ENCODE data around the gene MUSK.
"Not testable (repeated sequence)": the region's sequence is repeated elsewhere in the genome, so short reads cannot be mapped to it uniquely, and the experiment has no call there.

Gene MUSK

GRCh38 chr9:110825950-110826349 lies 157.4 kb downstream of the MUSK start:
- Histone ChIP-seq H3K36me3 (ENCODE audit: insufficient read depth, low read length) (no peaks in the 10 kb centered on the region), H3F3A (ENCODE audit: insufficient read depth, low read length) (no peaks in the 10 kb centered on the region), H2AFZ (ENCODE audit: low read length) (no peak overlapping the region), H3K79me2 (ENCODE audit: insufficient read depth, low read length) (no peaks in the 10 kb centered on the region), H3K27ac (ENCODE audit: low read depth, low read length, poor library complexity, severe bottlenecking) (no peak overlapping the region), H3K4me1 (ENCODE audit: insufficient read depth, low read length, severe bottlenecking) (no peaks in the 10 kb centered on the region), H3K4me2 (ENCODE audit: low read length) (no peak overlapping the region), H3K9me3 (ENCODE audit: low read length) (no peaks in the 10 kb centered on the region), H3K4me3 (ENCODE audit: low read depth, low read length, poor library complexity, severe bottlenecking) (no peak overlapping the region), H4K20me1 (ENCODE audit: insufficient read depth, low read length) (no peaks in the 10 kb centered on the region), H3K9me2 (ENCODE audit: low read depth, low read length) (no peaks in the 10 kb centered on the region), H3K27me3 (ENCODE audit: insufficient read depth, low read length) (no peaks in the 10 kb centered on the region), H3K9ac (ENCODE audit: low read length) (no peak overlapping the region)
- TF ChIP-seq CTCF (IDR thresholded peaks at IDR 0.05; ENCODE audit: low read length) (no peak), EZH2 (IDR thresholded peaks at IDR 0.05; ENCODE audit: borderline replicate concordance, low read length) (no peak)

- not testable (repeated sequence) for H3K9me3 ChIP-seq (ENCODE audit: low read length); H2AFZ ChIP-seq (ENCODE audit: low read length); H3K9ac ChIP-seq (ENCODE audit: low read length); H3K4me1 ChIP-seq (ENCODE audit: insufficient read depth, low read length, severe bottlenecking); H3K4me2 ChIP-seq (ENCODE audit: low read length); H3K9me2 ChIP-seq (ENCODE audit: low read depth, low read length); H3K27me3 ChIP-seq (ENCODE audit: insufficient read depth, low read length); H4K20me1 ChIP-seq (ENCODE audit: insufficient read depth, low read length); H3F3A ChIP-seq (ENCODE audit: insufficient read depth, low read length); H3K79me2 ChIP-seq (ENCODE audit: insufficient read depth, low read length); H3K4me3 ChIP-seq (ENCODE audit: low read depth, low read length, poor library complexity, severe bottlenecking); H3K27ac ChIP-seq (ENCODE audit: low read depth, low read length, poor library complexity, severe bottlenecking); H3K36me3 ChIP-seq (ENCODE audit: insufficient read depth, low read length)
Measured at GRCh38 chr9:110826400-110826799, 157.8 kb downstream of the MUSK start.

GRCh38 chr9:110828264-110828663 lies 159.7 kb downstream of the MUSK start:
- Histone ChIP-seq H4K20me1 (ENCODE audit: insufficient read depth, low read length) (no peaks in the 10 kb centered on the region), H3K27me3 (ENCODE audit: insufficient read depth, low read length) (no peaks in the 10 kb centered on the region), H3K9me3 (ENCODE audit: low read length) (no peaks in the 10 kb centered on the region), H3F3A (ENCODE audit: insufficient read depth, low read length) (no peaks in the 10 kb centered on the region), H3K9me2 (ENCODE audit: low read depth, low read length) (no peaks in the 10 kb centered on the region), H3K79me2 (ENCODE audit: insufficient read depth, low read length) (no peaks in the 10 kb centered on the region), H3K27ac (ENCODE audit: low read depth, low read length, poor library complexity, severe bottlenecking) (no peak overlapping the region), H3K4me1 (ENCODE audit: insufficient read depth, low read length, severe bottlenecking) (no peaks in the 10 kb centered on the region), H3K36me3 (ENCODE audit: insufficient read depth, low read length) (no peaks in the 10 kb centered on the region), H3K4me3 (ENCODE audit: low read depth, low read length, poor library complexity, severe bottlenecking) (no peak overlapping the region), H2AFZ (ENCODE audit: low read length) (no peak overlapping the region), H3K9ac (ENCODE audit: low read length) (no peak overlapping the region), H3K4me2 (ENCODE audit: low read length) (no peak overlapping the region)
- TF ChIP-seq EZH2 (IDR thresholded peaks at IDR 0.05; ENCODE audit: borderline replicate concordance, low read length) = no peak
- TF ChIP-seq CTCF (IDR thresholded peaks at IDR 0.05; ENCODE audit: low read length) = no peak

- no peaks in the 10 kb centered on the region for H3K9me3 ChIP-seq (ENCODE audit: low read length)
Measured at GRCh38 chr9:110830495-110830894, 161.9 kb downstream of the MUSK start.

More at GRCh38 chr9:110830495-110830894, 161.9 kb downstream of the MUSK start:
- H3K79me2 ChIP-seq (ENCODE audit: insufficient read depth, low read length) = no peaks in the 10 kb centered on the region
- H3K27ac ChIP-seq (ENCODE audit: low read depth, low read length, poor library complexity, severe bottlenecking) = no peak overlapping the region
- H2AFZ ChIP-seq (ENCODE audit: low read length) = no peak overlapping the region
- no peaks in the 10 kb centered on the region for H3K27me3 ChIP-seq (ENCODE audit: insufficient read depth, low read length)
- H3K36me3 ChIP-seq (ENCODE audit: insufficient read depth, low read length) = no peaks in the 10 kb centered on the region
- H3K4me1 ChIP-seq (ENCODE audit: insufficient read depth, low read length, severe bottlenecking) = no peaks in the 10 kb centered on the region
- no peak overlapping the region for H3K4me3 ChIP-seq (ENCODE audit: low read depth, low read length, poor library complexity, severe bottlenecking)
- TF ChIP-seq EZH2 (IDR thresholded peaks at IDR 0.05; ENCODE audit: borderline replicate concordance, low read length) = no peak
- no peak overlapping the region for H3K4me2 ChIP-seq (ENCODE audit: low read length)
- no peak overlapping the region for H3K9ac ChIP-seq (ENCODE audit: low read length)
- H3K9me2 ChIP-seq (ENCODE audit: low read depth, low read length) = no peaks in the 10 kb centered on the region
- no peaks in the 10 kb centered on the region for H3F3A ChIP-seq (ENCODE audit: insufficient read depth, low read length)
- no peaks in the 10 kb centered on the region for H4K20me1 ChIP-seq (ENCODE audit: insufficient read depth, low read length)

Data from OCI-LY1 (cell line).